WTC11 (cell line): ENCODE measurements around the gene BEND6. TPM values are rescaled to one million over a fixed set of nuclear protein-coding genes. Genes with fewer than 3 reads are reported as not detected.

ENCODE experiments used
- ATAC-seq: fragments of 200-7000 bp; cut with Tn5 transposase; 2 replicates; pipeline ENCODE4 v1.10.0; 2021; ENCODE audit warnings: mild to moderate bottlenecking, moderate library complexity
- CTCF ChIA-PET: fragments of 300-600 bp; sonication (Branson Sonifier 250); formaldehyde crosslinking; loops from one replicate; lab custom pipeline; 2021; ENCODE audit warnings: antibody characterized with exemption; lab: Charles Lee
- POLR2A ChIA-PET: fragments of 350-600 bp; sonication (Branson Sonifier 250); formaldehyde crosslinking; loops from one replicate; lab custom pipeline; 2021; ENCODE audit warnings: antibody characterized with exemption; lab: Charles Lee
- DNase-seq: peaks from one replicate; pipeline ENCODE4 v3.0.0; 2021; ENCODE audit warnings: low spot score
- H3K27ac Mint-ChIP-seq: 2 replicates; pipeline ENCODE4 v1.8.0; 2021; ENCODE audit warnings: mixed read lengths
- H3K27me3 Mint-ChIP-seq: 2 replicates; pipeline ENCODE4 v1.8.0; 2021; ENCODE audit warnings: low read depth, mild to moderate bottlenecking, moderate library complexity, mixed read lengths
- H3K36me3 Mint-ChIP-seq: 2 replicates; pipeline ENCODE4 v1.8.0; 2021; ENCODE audit warnings: mixed read lengths
- H3K4me1 Mint-ChIP-seq: 2 replicates; pipeline ENCODE4 v1.8.0; 2022; ENCODE audit warnings: mixed read lengths
- H3K4me3 Mint-ChIP-seq: 2 replicates; pipeline ENCODE4 v1.8.0; 2021; ENCODE audit warnings: mild to moderate bottlenecking, moderate library complexity, mixed read lengths
- H3K9me3 Mint-ChIP-seq: 2 replicates; pipeline ENCODE4 v1.8.0; 2021; ENCODE audit warnings: mixed read lengths
- ELF4 ChIP-seq: sonication (generic); formaldehyde crosslinking; IDR thresholded peaks from 2 replicates; pipeline ENCODE4 v1.8.1; 2022; ENCODE audit warnings: low read depth, mild to moderate bottlenecking, moderate library complexity, missing genetic modification reagents
- ETV6 ChIP-seq: sonication (generic); formaldehyde crosslinking; IDR thresholded peaks from 2 replicates; pipeline ENCODE4 v1.8.1; 2022; ENCODE audit warnings: mild to moderate bottlenecking, missing genetic modification reagents
- FOXJ3 ChIP-seq: sonication (generic); formaldehyde crosslinking; IDR thresholded peaks from 2 replicates; pipeline ENCODE4 v1.9.0; 2021; ENCODE audit warnings: missing genetic modification reagents, mild to moderate bottlenecking, borderline replicate concordance
- GTF2I ChIP-seq: fragments of 250-450 bp; sonication (Bioruptor Pico); conservative IDR thresholded peaks from 2 replicates; pipeline ENCODE4 v1.4.0; 2021; ENCODE audit warnings: mild to moderate bottlenecking
- IRF2 ChIP-seq: sonication (generic); formaldehyde crosslinking; IDR thresholded peaks from 2 replicates; pipeline ENCODE4 v1.8.0; 2022; ENCODE audit warnings: low read depth, missing genetic modification reagents, borderline replicate concordance
- KAT7 ChIP-seq: sonication (generic); formaldehyde crosslinking; IDR thresholded peaks from 2 replicates; pipeline ENCODE4 v1.8.1; 2023; ENCODE audit warnings: missing genetic modification reagents, mild to moderate bottlenecking, borderline replicate concordance
- MYBL2 ChIP-seq: sonication (generic); formaldehyde crosslinking; IDR thresholded peaks from 2 replicates; pipeline ENCODE4 v1.8.1; 2023; ENCODE audit warnings: mild to moderate bottlenecking, moderate library complexity, missing genetic modification reagents
- NFATC4 ChIP-seq: fragments of 250-450 bp; sonication (Bioruptor Pico); IDR thresholded peaks from 2 replicates; pipeline ENCODE4 v1.9.0; 2021; ENCODE audit warnings: mild to moderate bottlenecking
- OVOL2 ChIP-seq: fragments of 250-450 bp; sonication (Bioruptor Pico); IDR thresholded peaks from 2 replicates; pipeline ENCODE4 v1.9.0; 2021; ENCODE audit warnings: mild to moderate bottlenecking, borderline replicate concordance
- SMAD4 ChIP-seq: sonication (generic); formaldehyde crosslinking; IDR thresholded peaks from 2 replicates; pipeline ENCODE4 v1.8.0; 2022; ENCODE audit warnings: mild to moderate bottlenecking, missing genetic modification reagents
- TEAD4 ChIP-seq: sonication (generic); formaldehyde crosslinking; IDR thresholded peaks from 2 replicates; pipeline ENCODE4 v1.8.0; 2022; ENCODE audit warnings: mild to moderate bottlenecking, missing genetic modification reagents
- TP53 ChIP-seq: sonication (generic); formaldehyde crosslinking; IDR thresholded peaks from 2 replicates; pipeline ENCODE4 v1.8.1; 2023; ENCODE audit warnings: mild to moderate bottlenecking, missing genetic modification reagents
- ZBTB21 ChIP-seq: sonication (generic); formaldehyde crosslinking; IDR thresholded peaks from 2 replicates; pipeline ENCODE4 v1.8.1; 2023; ENCODE audit warnings: mild to moderate bottlenecking, missing genetic modification reagents, borderline replicate concordance
- ZNF232 ChIP-seq: sonication (generic); formaldehyde crosslinking; IDR thresholded peaks from 2 replicates; pipeline ENCODE4 v1.8.0; 2022; ENCODE audit warnings: mild to moderate bottlenecking, missing genetic modification reagents
- ZNF317 ChIP-seq: sonication (generic); formaldehyde crosslinking; IDR thresholded peaks from 2 replicates; pipeline ENCODE4 v1.8.1; 2023; ENCODE audit warnings: low read depth, mild to moderate bottlenecking, moderate library complexity, missing genetic modification reagents, borderline replicate concordance
- ZNF671 ChIP-seq: fragments of 250-450 bp; sonication (Bioruptor Pico); IDR thresholded peaks from 2 replicates; pipeline ENCODE4 v1.8.0; 2021; ENCODE audit warnings: mild to moderate bottlenecking
- total RNA-seq: library from RNA; stranded (reverse); gene quantifications from 3 replicates; pipeline ENCODE4 v1.2.3, GENCODE V29; 2021
- TF ChIP-seq, protein P1 (sequence below): sonication (generic); formaldehyde crosslinking; IDR thresholded peaks from 2 replicates; pipeline ENCODE4 v1.8.0; 2023; ENCODE audit warnings: missing genetic modification reagents, mild to moderate bottlenecking, borderline replicate concordance
- TF ChIP-seq, protein P2 (sequence below): sonication (generic); formaldehyde crosslinking; IDR thresholded peaks from 2 replicates; pipeline ENCODE4 v1.8.1; 2022; ENCODE audit warnings: low read depth, missing genetic modification reagents, borderline replicate concordance
- TF ChIP-seq, protein P3 (sequence below): sonication (generic); formaldehyde crosslinking; conservative IDR thresholded peaks from 2 replicates; pipeline ENCODE4 v1.8.1; 2023; ENCODE audit warnings: mild to moderate bottlenecking, low read depth, missing genetic modification reagents, moderate library complexity
- TF ChIP-seq, protein P4 (sequence below): fragments of 250-450 bp; sonication (Bioruptor Pico); IDR thresholded peaks from 2 replicates; pipeline ENCODE4 v1.9.0; 2021; ENCODE audit warnings: mild to moderate bottlenecking
- TF ChIP-seq, protein P5 (sequence below): fragments of 250-450 bp; sonication (Bioruptor Pico); conservative IDR thresholded peaks from 2 replicates; pipeline ENCODE4 v1.9.0; 2021; ENCODE audit warnings: mild to moderate bottlenecking
- TF ChIP-seq, protein P6 (sequence below): sonication (generic); formaldehyde crosslinking; IDR thresholded peaks from 2 replicates; pipeline ENCODE4 v1.8.1; 2022; ENCODE audit warnings: mild to moderate bottlenecking, moderate library complexity, missing genetic modification reagents
- TF ChIP-seq, protein P7 (sequence below): sonication (generic); formaldehyde crosslinking; IDR thresholded peaks from 2 replicates; pipeline ENCODE4 v1.8.1; 2022; ENCODE audit warnings: mild to moderate bottlenecking, missing genetic modification reagents, moderate library complexity, borderline replicate concordance

The BEND6 gene
- total RNA-seq, 1 experiment from 2014 or later = 1.5 TPM

DNA sequence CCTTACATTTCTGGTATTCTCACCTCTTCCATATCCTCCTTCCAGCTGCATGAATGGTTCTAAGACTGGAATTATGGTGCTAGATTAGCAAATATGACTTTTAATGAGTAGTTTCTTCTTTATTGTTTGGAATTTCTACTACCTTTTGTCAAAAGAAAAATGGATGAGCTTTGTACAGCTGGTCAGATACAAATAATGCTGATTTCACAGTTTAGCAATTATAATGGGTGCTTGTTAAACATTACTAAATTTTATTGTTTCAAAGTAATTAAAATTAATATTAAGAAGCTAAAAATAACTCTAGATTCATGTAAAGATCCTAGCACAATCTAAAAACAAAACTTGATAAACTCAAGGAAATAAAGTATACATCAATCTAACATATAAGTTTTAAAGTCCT lies 32.3 kb upstream of the BEND6 start:
- Mint-ChIP-seq H3K4me3 (no peak overlapping the region), H3K4me1 (peaks cover 4% of the 10 kb centered on the region)
- TF ChIP-seq TEAD4 (CRISPR knock-in tag) = no peak
- no peak for TF ChIP-seq ELF4 (CRISPR knock-in tag)
- no peak for TF ChIP-seq IRF2 (CRISPR knock-in tag)
- TF ChIP-seq MYBL2 = no peak
- TF ChIP-seq, protein P1, sequence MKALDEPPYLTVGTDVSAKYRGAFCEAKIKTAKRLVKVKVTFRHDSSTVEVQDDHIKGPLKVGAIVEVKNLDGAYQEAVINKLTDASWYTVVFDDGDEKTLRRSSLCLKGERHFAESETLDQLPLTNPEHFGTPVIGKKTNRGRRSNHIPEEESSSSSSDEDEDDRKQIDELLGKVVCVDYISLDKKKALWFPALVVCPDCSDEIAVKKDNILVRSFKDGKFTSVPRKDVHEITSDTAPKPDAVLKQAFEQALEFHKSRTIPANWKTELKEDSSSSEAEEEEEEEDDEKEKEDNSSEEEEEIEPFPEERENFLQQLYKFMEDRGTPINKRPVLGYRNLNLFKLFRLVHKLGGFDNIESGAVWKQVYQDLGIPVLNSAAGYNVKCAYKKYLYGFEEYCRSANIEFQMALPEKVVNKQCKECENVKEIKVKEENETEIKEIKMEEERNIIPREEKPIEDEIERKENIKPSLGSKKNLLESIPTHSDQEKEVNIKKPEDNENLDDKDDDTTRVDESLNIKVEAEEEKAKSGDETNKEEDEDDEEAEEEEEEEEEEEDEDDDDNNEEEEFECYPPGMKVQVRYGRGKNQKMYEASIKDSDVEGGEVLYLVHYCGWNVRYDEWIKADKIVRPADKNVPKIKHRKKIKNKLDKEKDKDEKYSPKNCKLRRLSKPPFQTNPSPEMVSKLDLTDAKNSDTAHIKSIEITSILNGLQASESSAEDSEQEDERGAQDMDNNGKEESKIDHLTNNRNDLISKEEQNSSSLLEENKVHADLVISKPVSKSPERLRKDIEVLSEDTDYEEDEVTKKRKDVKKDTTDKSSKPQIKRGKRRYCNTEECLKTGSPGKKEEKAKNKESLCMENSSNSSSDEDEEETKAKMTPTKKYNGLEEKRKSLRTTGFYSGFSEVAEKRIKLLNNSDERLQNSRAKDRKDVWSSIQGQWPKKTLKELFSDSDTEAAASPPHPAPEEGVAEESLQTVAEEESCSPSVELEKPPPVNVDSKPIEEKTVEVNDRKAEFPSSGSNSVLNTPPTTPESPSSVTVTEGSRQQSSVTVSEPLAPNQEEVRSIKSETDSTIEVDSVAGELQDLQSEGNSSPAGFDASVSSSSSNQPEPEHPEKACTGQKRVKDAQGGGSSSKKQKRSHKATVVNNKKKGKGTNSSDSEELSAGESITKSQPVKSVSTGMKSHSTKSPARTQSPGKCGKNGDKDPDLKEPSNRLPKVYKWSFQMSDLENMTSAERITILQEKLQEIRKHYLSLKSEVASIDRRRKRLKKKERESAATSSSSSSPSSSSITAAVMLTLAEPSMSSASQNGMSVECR (CRISPR knock-in tag) = no peak
- TF ChIP-seq OVOL2 (CRISPR knock-in tag) = no peak
- TF ChIP-seq KAT7 (CRISPR knock-in tag) = no peak
- TF ChIP-seq ZNF671 (CRISPR knock-in tag) = no peak
- TF ChIP-seq, protein P2, sequence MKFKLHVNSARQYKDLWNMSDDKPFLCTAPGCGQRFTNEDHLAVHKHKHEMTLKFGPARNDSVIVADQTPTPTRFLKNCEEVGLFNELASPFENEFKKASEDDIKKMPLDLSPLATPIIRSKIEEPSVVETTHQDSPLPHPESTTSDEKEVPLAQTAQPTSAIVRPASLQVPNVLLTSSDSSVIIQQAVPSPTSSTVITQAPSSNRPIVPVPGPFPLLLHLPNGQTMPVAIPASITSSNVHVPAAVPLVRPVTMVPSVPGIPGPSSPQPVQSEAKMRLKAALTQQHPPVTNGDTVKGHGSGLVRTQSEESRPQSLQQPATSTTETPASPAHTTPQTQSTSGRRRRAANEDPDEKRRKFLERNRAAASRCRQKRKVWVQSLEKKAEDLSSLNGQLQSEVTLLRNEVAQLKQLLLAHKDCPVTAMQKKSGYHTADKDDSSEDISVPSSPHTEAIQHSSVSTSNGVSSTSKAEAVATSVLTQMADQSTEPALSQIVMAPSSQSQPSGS (CRISPR knock-in tag) = no peak
- TF ChIP-seq, protein P3, sequence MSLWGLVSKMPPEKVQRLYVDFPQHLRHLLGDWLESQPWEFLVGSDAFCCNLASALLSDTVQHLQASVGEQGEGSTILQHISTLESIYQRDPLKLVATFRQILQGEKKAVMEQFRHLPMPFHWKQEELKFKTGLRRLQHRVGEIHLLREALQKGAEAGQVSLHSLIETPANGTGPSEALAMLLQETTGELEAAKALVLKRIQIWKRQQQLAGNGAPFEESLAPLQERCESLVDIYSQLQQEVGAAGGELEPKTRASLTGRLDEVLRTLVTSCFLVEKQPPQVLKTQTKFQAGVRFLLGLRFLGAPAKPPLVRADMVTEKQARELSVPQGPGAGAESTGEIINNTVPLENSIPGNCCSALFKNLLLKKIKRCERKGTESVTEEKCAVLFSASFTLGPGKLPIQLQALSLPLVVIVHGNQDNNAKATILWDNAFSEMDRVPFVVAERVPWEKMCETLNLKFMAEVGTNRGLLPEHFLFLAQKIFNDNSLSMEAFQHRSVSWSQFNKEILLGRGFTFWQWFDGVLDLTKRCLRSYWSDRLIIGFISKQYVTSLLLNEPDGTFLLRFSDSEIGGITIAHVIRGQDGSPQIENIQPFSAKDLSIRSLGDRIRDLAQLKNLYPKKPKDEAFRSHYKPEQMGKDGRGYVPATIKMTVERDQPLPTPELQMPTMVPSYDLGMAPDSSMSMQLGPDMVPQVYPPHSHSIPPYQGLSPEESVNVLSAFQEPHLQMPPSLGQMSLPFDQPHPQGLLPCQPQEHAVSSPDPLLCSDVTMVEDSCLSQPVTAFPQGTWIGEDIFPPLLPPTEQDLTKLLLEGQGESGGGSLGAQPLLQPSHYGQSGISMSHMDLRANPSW (CRISPR knock-in tag) = no peak
- no peak for TF ChIP-seq GTF2I (CRISPR knock-in tag)
- TF ChIP-seq, all 79 proteins: peak for 0
- no peak for ATAC-seq
- Mint-ChIP-seq H3K27me3 (no peaks in the 10 kb centered on the region), H3K9me3 (no peaks in the 10 kb centered on the region), H3K36me3 (no peaks in the 10 kb centered on the region), H3K27ac (no peak overlapping the region)
- no peak for DNase-seq
- ChIA-PET POLR2A (no interaction called here), CTCF (interaction anchor here (0.6 to 1.2 kb wide), 3 partner anchors 20 to 74 kb away, joined by 3 read pairs; no protein-coding TSS in a partner anchor)

DNA sequence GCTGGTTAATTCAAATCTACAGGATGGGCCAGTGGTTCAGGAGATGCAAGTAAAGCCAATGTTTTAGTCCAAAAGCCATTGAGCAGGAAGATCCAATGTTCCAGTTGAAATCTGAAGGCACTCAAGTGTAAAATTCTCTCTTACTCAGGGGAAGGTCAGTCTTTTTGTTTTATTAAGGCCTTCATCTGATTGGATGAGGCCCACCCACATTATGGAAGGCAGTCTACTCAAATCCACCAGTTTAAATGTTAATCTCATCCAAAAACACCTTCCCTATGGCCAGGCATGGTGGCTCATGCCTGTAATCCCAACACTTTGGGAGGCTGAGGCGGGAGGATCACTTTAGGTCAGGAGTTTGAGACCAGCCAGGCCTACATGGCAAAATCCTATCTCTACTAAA lies 31.3 kb upstream of the BEND6 start:
- H3K4me1 Mint-ChIP-seq = peaks cover 10% of the 10 kb centered on the region
- POLR2A ChIA-PET = no interaction called here
- no peak overlapping the region for H3K27ac Mint-ChIP-seq
- DNase-seq (no peak), ATAC-seq (no peak)
- no peaks in the 10 kb centered on the region for H3K36me3 Mint-ChIP-seq
- CTCF ChIA-PET = interaction anchor here (1.3 to 1.8 kb wide), 2 partner anchors 19 to 21 kb away, joined by 4 to 5 read pairs; no protein-coding TSS in a partner anchor
- no peak overlapping the region for H3K4me3 Mint-ChIP-seq
- no peaks in the 10 kb centered on the region for H3K9me3 Mint-ChIP-seq
- no peaks in the 10 kb centered on the region for H3K27me3 Mint-ChIP-seq
- TF ChIP-seq NFATC4 = no peak
- no peak for TF ChIP-seq ZNF232 (CRISPR knock-in tag)
- TF ChIP-seq, protein P4, sequence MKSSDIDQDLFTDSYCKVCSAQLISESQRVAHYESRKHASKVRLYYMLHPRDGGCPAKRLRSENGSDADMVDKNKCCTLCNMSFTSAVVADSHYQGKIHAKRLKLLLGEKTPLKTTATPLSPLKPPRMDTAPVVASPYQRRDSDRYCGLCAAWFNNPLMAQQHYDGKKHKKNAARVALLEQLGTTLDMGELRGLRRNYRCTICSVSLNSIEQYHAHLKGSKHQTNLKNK (CRISPR knock-in tag) = no peak
- TF ChIP-seq, protein P5, sequence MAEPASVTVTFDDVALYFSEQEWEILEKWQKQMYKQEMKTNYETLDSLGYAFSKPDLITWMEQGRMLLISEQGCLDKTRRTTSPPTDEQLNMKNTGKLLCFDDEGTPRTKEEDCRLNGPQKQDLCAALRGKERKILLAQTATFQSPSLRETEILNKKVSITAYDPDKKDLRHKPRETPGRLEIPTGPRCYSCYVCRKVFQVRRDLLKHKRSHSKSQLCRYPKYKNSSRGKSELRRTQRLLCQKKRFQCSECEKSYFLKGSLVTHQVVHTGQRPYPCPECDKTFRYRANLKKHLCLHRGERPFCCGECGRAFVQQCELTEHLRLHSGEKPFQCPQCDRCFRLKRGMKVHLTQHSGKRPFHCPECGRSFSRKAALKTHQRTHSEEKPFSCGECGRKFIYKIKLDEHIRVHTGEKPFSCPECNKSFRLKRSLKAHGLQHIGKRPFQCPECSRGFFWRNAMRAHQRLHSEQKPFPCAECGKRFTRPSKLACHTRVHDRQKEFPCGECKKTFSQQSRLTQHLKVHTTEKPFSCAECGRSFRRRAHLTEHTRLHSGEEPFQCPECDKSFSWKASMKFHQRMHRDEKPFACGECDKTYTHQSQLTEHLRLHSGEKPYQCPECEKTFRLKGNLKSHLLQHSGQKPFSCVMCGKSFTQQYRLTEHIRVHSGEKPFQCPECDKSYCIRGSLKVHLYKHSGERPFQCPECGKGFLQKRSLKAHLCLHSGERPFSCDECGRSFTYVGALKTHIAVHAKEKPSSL (CRISPR knock-in tag) = no peak
- TF ChIP-seq, protein P6, sequence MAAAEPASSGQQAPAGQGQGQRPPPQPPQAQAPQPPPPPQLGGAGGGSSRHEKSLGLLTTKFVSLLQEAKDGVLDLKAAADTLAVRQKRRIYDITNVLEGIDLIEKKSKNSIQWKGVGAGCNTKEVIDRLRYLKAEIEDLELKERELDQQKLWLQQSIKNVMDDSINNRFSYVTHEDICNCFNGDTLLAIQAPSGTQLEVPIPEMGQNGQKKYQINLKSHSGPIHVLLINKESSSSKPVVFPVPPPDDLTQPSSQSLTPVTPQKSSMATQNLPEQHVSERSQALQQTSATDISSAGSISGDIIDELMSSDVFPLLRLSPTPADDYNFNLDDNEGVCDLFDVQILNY (CRISPR knock-in tag) = no peak
- TF ChIP-seq ZNF317 = no peak
- TF ChIP-seq TP53 = no peak
- TF ChIP-seq, protein P7, sequence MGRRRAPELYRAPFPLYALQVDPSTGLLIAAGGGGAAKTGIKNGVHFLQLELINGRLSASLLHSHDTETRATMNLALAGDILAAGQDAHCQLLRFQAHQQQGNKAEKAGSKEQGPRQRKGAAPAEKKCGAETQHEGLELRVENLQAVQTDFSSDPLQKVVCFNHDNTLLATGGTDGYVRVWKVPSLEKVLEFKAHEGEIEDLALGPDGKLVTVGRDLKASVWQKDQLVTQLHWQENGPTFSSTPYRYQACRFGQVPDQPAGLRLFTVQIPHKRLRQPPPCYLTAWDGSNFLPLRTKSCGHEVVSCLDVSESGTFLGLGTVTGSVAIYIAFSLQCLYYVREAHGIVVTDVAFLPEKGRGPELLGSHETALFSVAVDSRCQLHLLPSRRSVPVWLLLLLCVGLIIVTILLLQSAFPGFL (CRISPR knock-in tag) = no peak
- TF ChIP-seq ZBTB21 (CRISPR knock-in tag) = no peak
- TF ChIP-seq ETV6 (CRISPR knock-in tag) = no peak
- no peak for TF ChIP-seq TEAD4 (CRISPR knock-in tag)
- TF ChIP-seq SMAD4 (CRISPR knock-in tag) = no peak
- no peak for TF ChIP-seq FOXJ3
